Vagina (tissue), 2 donors: ENCODE data around the gene TKTL1.

ENCODE experiments used
- POLR2A ChIP-seq, 2 donors: fragments of 450-650 bp; IDR thresholded peaks; one replicate each; pipeline ENCODE4 v1.6.1; 2017; ENCODE audit warnings: antibody characterized with exemption in 2 of 2, mild to moderate bottlenecking in 2 of 2, moderate library complexity in 2 of 2
- TF ChIP-seq, protein P1 (sequence below), 3 experiments: fragments of 450-650 bp in 2 of 3; fragments of 200-600 bp in 1 of 3; sonication (generic) in 1 of 3; IDR thresholded peaks; one replicate each; pipeline ENCODE4 v1.5.1; 2017 to 2019; ENCODE audit warnings: antibody characterized with exemption in 3 of 3, mild to moderate bottlenecking in 2 of 3, moderate library complexity in 2 of 3

GRCh38 chrX:154350429-154351182 is 55.0 kb downstream of the TKTL1 start:
- TF ChIP-seq, protein P1, sequence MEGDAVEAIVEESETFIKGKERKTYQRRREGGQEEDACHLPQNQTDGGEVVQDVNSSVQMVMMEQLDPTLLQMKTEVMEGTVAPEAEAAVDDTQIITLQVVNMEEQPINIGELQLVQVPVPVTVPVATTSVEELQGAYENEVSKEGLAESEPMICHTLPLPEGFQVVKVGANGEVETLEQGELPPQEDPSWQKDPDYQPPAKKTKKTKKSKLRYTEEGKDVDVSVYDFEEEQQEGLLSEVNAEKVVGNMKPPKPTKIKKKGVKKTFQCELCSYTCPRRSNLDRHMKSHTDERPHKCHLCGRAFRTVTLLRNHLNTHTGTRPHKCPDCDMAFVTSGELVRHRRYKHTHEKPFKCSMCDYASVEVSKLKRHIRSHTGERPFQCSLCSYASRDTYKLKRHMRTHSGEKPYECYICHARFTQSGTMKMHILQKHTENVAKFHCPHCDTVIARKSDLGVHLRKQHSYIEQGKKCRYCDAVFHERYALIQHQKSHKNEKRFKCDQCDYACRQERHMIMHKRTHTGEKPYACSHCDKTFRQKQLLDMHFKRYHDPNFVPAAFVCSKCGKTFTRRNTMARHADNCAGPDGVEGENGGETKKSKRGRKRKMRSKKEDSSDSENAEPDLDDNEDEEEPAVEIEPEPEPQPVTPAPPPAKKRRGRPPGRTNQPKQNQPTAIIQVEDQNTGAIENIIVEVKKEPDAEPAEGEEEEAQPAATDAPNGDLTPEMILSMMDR (IDR thresholded peaks at IDR 0.05), result no peak
- TF ChIP-seq POLR2A (IDR thresholded peaks at IDR 0.05), result no peak
